ENCODE measurements around the gene PLK3. TPM values are rescaled to one million over a fixed set of nuclear protein-coding genes. Genes with fewer than 3 reads are reported as not detected.
"Not testable (repeated sequence)": the region's sequence is repeated elsewhere in the genome, so short reads cannot be mapped to it uniquely, and the experiment has no call there.

PLK3 gene
- total RNA-seq, 1 experiment from 2014 or later: 56.1 TPM

DNA sequence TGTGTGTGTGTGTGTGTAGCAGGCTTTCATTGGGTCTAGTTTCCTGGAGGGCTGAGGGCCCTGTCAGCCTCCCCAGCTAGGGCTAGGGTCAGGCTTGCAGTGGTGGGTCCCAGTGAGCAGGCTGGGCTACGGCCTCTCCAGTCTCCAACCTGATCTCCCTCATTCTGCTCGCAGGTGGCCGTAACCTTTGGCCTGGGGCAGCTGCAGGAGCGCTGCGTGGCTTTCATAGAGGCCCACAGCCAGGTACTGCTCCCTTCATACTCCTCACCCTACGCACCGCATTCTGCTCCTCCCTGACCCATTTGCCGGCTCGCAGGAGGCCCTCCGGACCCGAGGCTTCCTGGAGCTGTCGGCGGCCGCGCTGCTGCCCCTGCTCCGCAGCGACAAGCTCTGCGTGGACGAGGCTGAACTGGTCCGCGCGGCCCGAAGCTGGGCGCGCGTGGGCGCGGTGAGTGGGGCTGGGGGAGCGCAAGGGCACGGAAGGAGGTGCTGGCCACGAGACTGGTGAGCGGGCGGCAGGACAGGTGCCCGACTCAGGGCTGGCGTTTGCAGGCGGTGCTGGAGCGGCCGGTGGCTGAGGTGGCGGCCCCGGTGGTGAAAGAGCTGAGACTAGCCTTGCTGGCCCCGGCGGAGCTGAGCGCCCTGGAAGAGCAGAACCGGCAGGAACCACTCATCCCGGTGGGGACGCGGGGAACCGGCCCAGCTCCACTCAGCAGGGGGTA is 12.8 kb downstream of the PLK3 start (continued):
- TF ChIP-seq, protein P1, sequence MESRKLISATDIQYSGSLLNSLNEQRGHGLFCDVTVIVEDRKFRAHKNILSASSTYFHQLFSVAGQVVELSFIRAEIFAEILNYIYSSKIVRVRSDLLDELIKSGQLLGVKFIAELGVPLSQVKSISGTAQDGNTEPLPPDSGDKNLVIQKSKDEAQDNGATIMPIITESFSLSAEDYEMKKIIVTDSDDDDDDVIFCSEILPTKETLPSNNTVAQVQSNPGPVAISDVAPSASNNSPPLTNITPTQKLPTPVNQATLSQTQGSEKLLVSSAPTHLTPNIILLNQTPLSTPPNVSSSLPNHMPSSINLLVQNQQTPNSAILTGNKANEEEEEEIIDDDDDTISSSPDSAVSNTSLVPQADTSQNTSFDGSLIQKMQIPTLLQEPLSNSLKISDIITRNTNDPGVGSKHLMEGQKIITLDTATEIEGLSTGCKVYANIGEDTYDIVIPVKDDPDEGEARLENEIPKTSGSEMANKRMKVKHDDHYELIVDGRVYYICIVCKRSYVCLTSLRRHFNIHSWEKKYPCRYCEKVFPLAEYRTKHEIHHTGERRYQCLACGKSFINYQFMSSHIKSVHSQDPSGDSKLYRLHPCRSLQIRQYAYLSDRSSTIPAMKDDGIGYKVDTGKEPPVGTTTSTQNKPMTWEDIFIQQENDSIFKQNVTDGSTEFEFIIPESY (IDR thresholded peaks at IDR 0.05; ENCODE audit: extremely low read depth, insufficient replicate concordance, low read length): no peak
- TF ChIP-seq ZFX (IDR thresholded peaks at IDR 0.05): no peak
- TF ChIP-seq, protein P2, sequence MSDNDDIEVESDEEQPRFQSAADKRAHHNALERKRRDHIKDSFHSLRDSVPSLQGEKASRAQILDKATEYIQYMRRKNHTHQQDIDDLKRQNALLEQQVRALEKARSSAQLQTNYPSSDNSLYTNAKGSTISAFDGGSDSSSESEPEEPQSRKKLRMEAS (IDR thresholded peaks at IDR 0.05): no peak

DNA sequence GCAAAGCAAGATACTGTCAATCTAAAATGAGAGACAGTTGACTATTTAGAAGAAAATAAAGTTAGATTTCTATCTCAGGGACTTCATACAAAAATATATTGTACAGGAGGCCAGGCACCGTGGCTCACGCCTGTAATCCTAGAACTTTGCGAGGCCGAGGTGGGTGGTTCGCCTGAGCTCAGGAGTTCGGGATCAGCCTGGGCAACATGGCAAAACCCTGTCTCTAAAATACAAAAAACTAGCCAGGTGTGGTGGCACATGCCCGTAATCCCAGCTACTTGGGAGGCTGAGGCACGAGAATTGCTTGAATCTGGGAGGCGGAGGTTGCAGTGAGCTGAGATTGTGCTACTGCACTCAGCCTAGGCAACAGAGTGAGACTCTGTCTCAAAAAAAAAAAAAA is 15.7 kb downstream of the PLK3 start:
- H3K4me3 ChIP-seq (replicated peaks in 1 of 2; ENCODE audit: low read depth in 1 of 2, low read length in 2 of 2); H2AFZ ChIP-seq (ENCODE audit: low read depth, low read length, poor library complexity, severe bottlenecking); H3K27ac ChIP-seq (ENCODE audit: low read depth, low read length); H3K9ac ChIP-seq (ENCODE audit: low read length); H3K9me3 ChIP-seq (ENCODE audit: control insufficient read depth in 1 of 2, insufficient read depth in 1 of 2, low read depth in 1 of 2, low read length in 2 of 2); H3K36me3 ChIP-seq (ENCODE audit: control insufficient read depth in 1 of 2, insufficient read depth in 2 of 2, low read length in 2 of 2); H3K4me2 ChIP-seq (ENCODE audit: low read length); CTCF ChIA-PET; H3K79me2 ChIP-seq (ENCODE audit: insufficient read depth, low read length); RAD21 ChIA-PET (ENCODE audit: low non-redundant PET in 1 of 2, low total read pairs in 2 of 2, uncharacterized antibody in 2 of 2, unreplicated experiment in 2 of 2); BruUV-seq (replicated peaks); H3K27me3 ChIP-seq (ENCODE audit: insufficient read depth, low read length); intact Hi-C loops (cut with micrococcal nuclease); DNase-seq (ENCODE audit: low read depth, low spot score); H3K9me2 ChIP-seq (ENCODE audit: insufficient read depth); H4K20me1 ChIP-seq (ENCODE audit: insufficient read depth); ATAC-seq: not testable (repeated sequence)
- H3K4me1 ChIP-seq (ENCODE audit: control insufficient read depth in 1 of 2, insufficient read depth in 2 of 2, low read length in 2 of 2): peaks cover 22 to 53% of the 10 kb centered on the region in 2 experiments
- POLR2A ChIA-PET: interaction anchor here (0.8 to 9.1 kb wide), 2 partner anchors 8 to 94 kb away, joined by 3 to 200 read pairs; partner anchors contain the start of genes BTBD19 and DYNLT4
